Prostate gland (tissue), 2 donors: ENCODE results near the gene SF3A1.

Experiments
- POLR2A ChIP-seq: fragments of 450-650 bp; IDR thresholded peaks from one replicate; pipeline ENCODE4 v1.6.1; 2016; ENCODE audit warnings: antibody characterized with exemption, mild to moderate bottlenecking
- POLR2AphosphoS5 ChIP-seq: sonication (generic); formaldehyde crosslinking; IDR thresholded peaks from one replicate; pipeline ENCODE4 v1.6.1; 2017; ENCODE audit warnings: antibody characterized with exemption
- TF ChIP-seq, protein P1 (sequence below), 4 experiments: fragments of 200-600 bp in 2 of 4; fragments of 450-650 bp in 2 of 4; sonication (generic) in 2 of 4; IDR thresholded peaks; 1 replicate in 3 of 4; 2 replicates in 1 of 4; pipeline ENCODE4 v1.5.1; 2016 to 2019; ENCODE audit warnings: antibody characterized with exemption in 4 of 4, mild to moderate bottlenecking in 2 of 4, moderate library complexity in 2 of 4

DNA sequence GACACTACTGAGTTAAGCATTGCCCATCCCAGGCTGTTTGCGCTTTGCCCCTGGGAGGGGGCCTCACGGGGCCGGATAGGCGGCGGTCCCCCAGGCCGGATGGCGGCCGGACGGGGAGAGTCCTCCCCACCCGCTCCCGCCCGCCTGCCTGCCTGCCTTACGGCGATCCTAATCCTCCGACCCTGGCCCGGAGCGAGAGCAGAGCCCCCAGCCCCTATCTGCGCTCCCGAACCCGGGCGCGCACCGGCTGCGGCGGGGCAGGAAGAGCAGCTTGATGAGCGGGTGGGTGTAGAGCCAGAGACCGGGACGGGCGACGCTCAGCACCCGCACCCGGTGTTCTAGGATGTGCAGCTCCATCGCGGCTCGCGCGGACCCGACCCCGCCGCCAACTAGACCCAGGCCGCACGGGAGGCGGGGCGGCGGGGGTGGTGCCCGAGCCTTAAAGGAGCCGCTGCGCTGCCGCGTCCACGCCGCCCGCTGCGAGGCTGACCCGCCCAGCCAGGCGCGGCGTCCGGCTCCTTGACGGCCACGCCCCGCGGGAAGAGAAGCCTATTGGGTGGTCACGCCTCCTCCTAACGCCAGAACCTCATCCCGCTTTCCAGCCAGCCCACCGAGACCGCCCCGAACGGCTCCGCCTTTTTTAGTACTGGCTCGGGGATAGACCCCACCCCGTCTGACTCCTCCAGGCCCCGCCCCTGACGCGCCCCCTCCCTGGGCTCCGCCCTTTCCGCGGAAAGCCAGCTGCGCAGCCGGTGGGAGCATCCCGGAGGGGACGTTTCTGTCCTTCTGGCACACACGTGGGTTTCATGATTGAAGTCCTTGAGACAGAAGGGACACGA lies 67.3 kb downstream of the SF3A1 start, which contains the start of gene CASTOR1:
- TF ChIP-seq, protein P1, sequence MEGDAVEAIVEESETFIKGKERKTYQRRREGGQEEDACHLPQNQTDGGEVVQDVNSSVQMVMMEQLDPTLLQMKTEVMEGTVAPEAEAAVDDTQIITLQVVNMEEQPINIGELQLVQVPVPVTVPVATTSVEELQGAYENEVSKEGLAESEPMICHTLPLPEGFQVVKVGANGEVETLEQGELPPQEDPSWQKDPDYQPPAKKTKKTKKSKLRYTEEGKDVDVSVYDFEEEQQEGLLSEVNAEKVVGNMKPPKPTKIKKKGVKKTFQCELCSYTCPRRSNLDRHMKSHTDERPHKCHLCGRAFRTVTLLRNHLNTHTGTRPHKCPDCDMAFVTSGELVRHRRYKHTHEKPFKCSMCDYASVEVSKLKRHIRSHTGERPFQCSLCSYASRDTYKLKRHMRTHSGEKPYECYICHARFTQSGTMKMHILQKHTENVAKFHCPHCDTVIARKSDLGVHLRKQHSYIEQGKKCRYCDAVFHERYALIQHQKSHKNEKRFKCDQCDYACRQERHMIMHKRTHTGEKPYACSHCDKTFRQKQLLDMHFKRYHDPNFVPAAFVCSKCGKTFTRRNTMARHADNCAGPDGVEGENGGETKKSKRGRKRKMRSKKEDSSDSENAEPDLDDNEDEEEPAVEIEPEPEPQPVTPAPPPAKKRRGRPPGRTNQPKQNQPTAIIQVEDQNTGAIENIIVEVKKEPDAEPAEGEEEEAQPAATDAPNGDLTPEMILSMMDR (IDR thresholded peaks at IDR 0.05): peak in 2 of 4 experiments; percentile 15 to 30
- peak; percentile 91 for TF ChIP-seq POLR2A
- TF ChIP-seq POLR2AphosphoS5: peak; percentile 85
